B cell (primary cell): ENCODE data around the gene ARFGAP2.

Experiments used
- EZH2 ChIP-seq: IDR thresholded peaks from 2 replicates; pipeline ENCODE4 v1.6.1; 2012; ENCODE audit warnings: borderline replicate concordance, low read depth, mild to moderate bottlenecking, moderate library complexity, low read length; ENCODE audit not compliant: insufficient read depth, poor library complexity, severe bottlenecking
- TF ChIP-seq, protein P1 (sequence below): fragments of 200-600 bp; IDR thresholded peaks from one replicate; pipeline ENCODE4 v1.8.0; 2022; ENCODE audit warnings: antibody characterized with exemption, mild to moderate bottlenecking

DNA sequence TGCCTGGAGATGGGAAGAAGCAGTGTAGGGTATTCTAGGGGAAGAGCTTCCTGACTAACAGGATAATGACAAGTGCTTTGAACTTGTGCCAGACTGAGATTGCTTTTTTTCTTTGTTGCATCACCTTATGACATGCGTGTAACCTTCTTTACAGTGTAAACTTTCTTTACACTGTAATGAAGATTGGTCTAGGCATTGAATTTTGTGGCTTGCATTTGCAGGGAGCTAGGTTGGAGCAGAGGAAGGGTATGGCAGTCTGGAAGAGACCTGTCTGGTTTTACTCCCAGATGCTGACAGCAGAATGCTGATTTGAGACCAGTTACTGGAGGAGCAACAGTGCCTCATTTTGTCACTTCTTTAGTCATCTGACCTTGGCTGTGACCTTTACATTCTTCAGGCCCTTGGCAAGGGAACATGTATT lies 43.7 kb upstream of the ARFGAP2 start:
- TF ChIP-seq, protein P1, sequence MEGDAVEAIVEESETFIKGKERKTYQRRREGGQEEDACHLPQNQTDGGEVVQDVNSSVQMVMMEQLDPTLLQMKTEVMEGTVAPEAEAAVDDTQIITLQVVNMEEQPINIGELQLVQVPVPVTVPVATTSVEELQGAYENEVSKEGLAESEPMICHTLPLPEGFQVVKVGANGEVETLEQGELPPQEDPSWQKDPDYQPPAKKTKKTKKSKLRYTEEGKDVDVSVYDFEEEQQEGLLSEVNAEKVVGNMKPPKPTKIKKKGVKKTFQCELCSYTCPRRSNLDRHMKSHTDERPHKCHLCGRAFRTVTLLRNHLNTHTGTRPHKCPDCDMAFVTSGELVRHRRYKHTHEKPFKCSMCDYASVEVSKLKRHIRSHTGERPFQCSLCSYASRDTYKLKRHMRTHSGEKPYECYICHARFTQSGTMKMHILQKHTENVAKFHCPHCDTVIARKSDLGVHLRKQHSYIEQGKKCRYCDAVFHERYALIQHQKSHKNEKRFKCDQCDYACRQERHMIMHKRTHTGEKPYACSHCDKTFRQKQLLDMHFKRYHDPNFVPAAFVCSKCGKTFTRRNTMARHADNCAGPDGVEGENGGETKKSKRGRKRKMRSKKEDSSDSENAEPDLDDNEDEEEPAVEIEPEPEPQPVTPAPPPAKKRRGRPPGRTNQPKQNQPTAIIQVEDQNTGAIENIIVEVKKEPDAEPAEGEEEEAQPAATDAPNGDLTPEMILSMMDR = no peak
- TF ChIP-seq EZH2 = no peak
